ENCODE results near the gene LRRC56.

LRRC56 gene

DNA sequence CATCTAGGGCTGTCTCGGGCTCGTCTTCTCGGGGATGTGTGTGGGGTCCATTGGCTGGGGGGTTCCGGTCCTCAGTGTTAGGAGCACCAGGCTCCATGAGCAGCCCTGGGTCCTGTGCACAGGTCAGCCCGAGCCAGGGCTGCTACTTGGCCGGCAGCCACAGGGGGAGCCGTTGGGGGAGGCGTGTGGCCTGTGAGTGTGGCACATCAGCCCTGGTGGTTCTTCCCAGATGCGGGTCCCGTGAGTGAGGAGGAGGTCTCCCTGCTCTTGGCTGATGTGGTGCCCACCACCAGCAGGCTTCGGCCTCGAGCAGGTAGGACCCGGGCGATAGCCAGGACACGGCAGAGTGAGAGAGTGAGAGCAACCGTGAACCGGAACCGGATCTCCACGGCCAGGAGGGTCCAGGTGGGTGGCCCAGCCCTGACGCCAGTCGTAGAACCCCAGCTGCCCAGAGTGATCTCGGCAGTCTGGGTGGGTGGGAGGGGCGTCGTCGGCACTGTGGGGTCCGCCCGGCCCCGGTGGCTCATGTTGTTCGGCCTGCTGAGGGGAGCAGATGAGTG lies 59.9 kb downstream of the LRRC56 start:
- DNase-seq (ENCODE audit: low read depth in 2 of 2) = no peak

DNA sequence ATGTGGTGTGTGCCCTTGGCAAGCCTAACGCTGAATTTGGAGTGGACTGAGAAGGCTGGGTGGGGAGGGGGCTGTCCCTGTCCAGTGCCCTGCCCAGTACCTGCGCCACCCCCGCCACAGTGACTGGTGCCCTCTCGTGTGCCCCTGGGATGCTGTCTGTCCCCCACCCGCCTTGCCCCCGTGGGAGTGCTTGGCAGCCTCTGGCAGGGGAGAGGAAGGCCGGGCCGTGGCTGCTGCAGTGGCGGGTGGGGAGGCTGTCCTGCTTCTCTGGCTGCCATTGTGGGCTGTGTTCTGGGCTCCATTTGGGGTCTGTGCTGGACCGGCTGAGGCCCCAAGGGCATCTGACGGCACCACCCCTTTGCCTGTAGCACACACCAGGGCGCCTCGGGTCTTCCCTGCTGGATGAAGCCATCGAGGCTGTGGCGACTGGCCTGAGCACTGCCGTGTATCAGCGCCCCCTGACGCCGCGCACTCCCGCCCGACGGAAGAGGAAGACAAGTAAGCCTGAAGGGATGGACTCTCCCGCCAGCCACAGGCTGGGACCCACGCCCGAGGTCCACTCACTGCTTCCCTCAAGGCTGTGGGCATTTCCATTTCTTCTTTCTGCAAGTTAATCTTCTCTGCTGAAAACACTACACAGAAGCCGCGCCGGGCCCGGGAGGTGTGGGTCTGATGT lies 60.8 kb downstream of the LRRC56 start:
- DNase-seq (ENCODE audit: low read depth in 2 of 2) = no peak

DNA sequence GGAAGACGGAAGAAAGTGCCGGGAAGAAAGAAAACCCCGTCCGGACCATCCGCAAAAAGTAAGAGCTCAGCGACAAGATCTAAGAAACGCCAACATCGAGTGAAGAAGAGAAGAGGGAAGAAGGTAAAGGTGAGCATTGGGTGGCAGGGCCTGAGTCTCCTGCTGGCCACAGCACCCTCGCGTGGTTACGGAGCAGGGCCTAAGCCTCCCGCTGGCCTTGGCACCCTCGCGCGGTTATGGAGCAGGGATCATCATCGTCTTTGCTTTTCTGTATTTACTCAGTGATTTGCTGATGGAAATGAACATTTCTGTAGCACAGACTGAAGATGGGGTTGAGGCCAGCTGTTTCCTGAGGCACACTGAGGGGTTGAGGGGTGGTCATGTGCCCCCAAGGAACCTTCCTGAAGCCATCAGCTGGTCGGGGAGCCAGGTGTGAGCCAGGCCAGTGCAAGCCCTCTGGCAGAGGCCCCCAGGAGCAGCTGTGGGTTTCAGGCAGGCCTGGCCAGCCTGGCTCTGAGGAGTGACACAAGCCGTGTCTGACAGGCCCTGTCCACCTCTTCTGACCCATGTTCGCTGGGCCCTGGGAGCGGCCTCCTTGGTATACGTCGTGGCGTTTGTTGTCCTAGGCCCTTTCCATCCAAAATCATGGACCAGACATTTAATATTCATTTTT lies 64.4 kb downstream of the LRRC56 start:
- no peak for DNase-seq (ENCODE audit: low read depth in 2 of 2)

DNA sequence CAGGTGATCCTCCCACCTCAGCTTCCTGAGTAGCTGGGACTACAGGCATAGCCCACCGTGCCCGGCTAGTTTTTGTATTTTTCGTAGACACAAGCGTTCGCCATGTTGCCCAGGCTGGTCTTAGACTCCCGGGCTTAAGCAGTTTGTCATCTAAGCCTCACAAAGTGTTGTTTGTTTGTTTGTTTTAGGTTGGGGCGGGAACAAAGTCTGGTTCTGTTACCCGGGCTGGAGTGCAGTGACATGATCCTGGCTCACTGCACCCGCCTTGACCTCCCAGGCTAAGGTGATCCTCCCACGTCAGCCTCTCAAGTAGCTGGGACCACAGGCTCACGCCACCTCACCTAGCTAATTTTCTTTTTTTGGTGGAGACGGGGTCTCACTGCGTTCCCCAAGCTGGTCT lies 65.8 kb downstream of the LRRC56 start:
- no peak for DNase-seq (ENCODE audit: low read depth in 2 of 2)

Data from fibroblast of skin of left quadriceps (primary cell).